Liver (tissue), 3 donors: Measurements from ENCODE around the gene GATA2.

Source experiments
- CTCF ChIP-seq: fragments of 150-350 bp; IDR thresholded peaks from 2 replicates; pipeline ENCODE4 v1.5.1; 2017; ENCODE audit warnings: improper control_type of control experiment, low read depth, low read length; ENCODE audit not compliant: missing input control
- FOXA1 ChIP-seq: IDR thresholded peaks from 2 replicates; pipeline ENCODE4 v1.6.1; 2016; ENCODE audit warnings: antibody characterized with exemption
- GABPA ChIP-seq, 2 donors: IDR thresholded peaks in 1 of 2; conservative IDR thresholded peaks in 1 of 2; 2 replicates each; pipeline ENCODE4 v1.6.1; 2016; ENCODE audit warnings: antibody characterized with exemption in 2 of 2, mild to moderate bottlenecking in 1 of 2, moderate library complexity in 1 of 2
- JUND ChIP-seq, 2 donors: IDR thresholded peaks; 2 replicates each; pipeline ENCODE4 v1.6.1; 2016; ENCODE audit warnings: antibody characterized with exemption in 2 of 2
- MAX ChIP-seq: IDR thresholded peaks from 2 replicates; pipeline ENCODE4 v1.6.1; 2016; ENCODE audit warnings: antibody characterized with exemption
- NR2F2 ChIP-seq: IDR thresholded peaks from 2 replicates; pipeline ENCODE4 v1.6.1; 2016; ENCODE audit warnings: antibody characterized with exemption
- RAD21 ChIP-seq, 2 donors: IDR thresholded peaks; 2 replicates each; pipeline ENCODE4 v1.6.1; 2016; ENCODE audit warnings: antibody characterized with exemption in 2 of 2, mild to moderate bottlenecking in 2 of 2
- REST ChIP-seq: IDR thresholded peaks from 2 replicates; pipeline ENCODE4 v1.6.1; 2016; ENCODE audit warnings: antibody characterized with exemption, mild to moderate bottlenecking
- SP1 ChIP-seq: IDR thresholded peaks from 2 replicates; pipeline ENCODE4 v1.6.1; 2018; ENCODE audit warnings: antibody characterized with exemption, mild to moderate bottlenecking
- TAF1 ChIP-seq: conservative IDR thresholded peaks from 2 replicates; pipeline ENCODE4 v1.6.1; 2016; ENCODE audit warnings: antibody characterized with exemption, mild to moderate bottlenecking
- YY1 ChIP-seq: IDR thresholded peaks from 2 replicates; pipeline ENCODE4 v1.6.1; 2016; ENCODE audit warnings: antibody characterized with exemption, mild to moderate bottlenecking
- TF ChIP-seq, protein P1 (sequence below): IDR thresholded peaks from 2 replicates; pipeline ENCODE4 v1.6.1; 2016; ENCODE audit warnings: antibody characterized with exemption
- donor health status: healthy.
- donor health status: healthy.

- TF ChIP-seq CTCF (no peak), YY1 (no peak), GABPA (IDR thresholded peaks at IDR 0.05 in 1 of 2, conservative IDR thresholded peaks at IDR 0.05 in 1 of 2) (no peak), REST (no peak), RAD21 (IDR thresholded peaks at IDR 0.05) (no peak), NR2F2 (no peak), FOXA1 (no peak), MAX (no peak), TAF1 (no peak), JUND (IDR thresholded peaks at IDR 0.05) (no peak), SP1 (no peak)
- TF ChIP-seq, protein P1, sequence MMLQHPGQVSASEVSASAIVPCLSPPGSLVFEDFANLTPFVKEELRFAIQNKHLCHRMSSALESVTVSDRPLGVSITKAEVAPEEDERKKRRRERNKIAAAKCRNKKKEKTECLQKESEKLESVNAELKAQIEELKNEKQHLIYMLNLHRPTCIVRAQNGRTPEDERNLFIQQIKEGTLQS = no peak
These were observed 31.3 kb downstream of the GATA2 start for GRCh38 chr3:128461731-128462130.
